Measurements from ENCODE around the gene CCDC177.
"Not testable (repeated sequence)": the region's sequence is repeated elsewhere in the genome, so short reads cannot be mapped to it uniquely, and the experiment has no call there.

The CCDC177 gene

DNA sequence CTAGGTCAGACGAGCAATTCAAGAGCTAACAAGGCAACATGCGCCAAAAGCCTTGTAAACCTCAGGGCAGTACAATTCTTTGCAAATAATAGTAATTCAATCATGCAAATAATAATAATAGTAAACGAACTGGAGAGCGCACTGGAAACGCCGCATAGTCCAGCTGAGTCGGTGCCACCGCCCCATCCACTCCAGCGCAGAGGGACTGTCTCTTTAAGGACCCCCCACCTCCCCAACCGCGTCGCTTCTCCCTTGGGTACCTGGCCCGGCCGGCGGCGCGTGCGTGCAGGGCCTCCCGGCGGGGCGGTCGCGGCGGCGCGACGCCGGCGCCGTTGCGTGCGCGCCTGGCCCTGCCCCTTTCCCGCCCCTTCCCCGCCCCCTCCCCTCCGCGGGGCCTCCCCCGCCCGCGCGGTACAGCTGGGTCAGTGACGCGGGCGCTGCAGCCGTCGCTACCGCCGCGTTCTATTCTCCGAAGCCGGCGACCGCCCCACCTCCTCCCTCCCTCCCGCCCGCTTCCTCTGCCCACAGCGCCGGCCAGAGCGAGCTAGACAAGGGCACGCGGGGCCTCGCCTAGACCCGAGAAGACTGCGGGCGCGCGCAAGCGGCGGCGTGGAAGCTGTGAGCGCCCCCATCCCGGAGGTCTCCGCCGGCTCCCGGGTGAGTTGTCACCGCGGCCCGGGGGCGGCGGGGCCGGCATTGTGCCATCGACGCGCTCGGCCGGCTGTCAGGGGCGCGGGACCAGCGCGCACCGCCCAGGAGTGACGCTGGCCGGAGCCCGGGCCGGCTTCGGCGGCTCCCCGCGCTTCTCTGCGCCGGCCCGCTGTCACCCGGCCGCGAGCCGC, 36.7 kb upstream of the CCDC177 start, which contains the start of gene SUSD6:
Gene SUSD6, plus strand, starts transcription at position 425 of the 842 bp plus-strand sequence. CDS start 46,997 bp downstream, outside the sequence.
- H3K36me3 Mint-ChIP-seq (ENCODE audit: low read depth): peaks cover 12% of the 10 kb centered on the region
- no peaks in the 10 kb centered on the region for H3K9me3 Mint-ChIP-seq
- peak within 1 kb of the TSS; percentile 96 for H3K4me3 Mint-ChIP-seq
- peak; percentile 86 for DNase-seq (ENCODE audit: low spot score)
- H3K27me3 Mint-ChIP-seq (ENCODE audit: low read depth): no peaks in the 10 kb centered on the region
- peaks cover 44% of the 10 kb centered on the region for H3K4me1 Mint-ChIP-seq (ENCODE audit: low read depth)
- peak within 1 kb of the TSS; percentile 98 for H3K27ac Mint-ChIP-seq

DNA sequence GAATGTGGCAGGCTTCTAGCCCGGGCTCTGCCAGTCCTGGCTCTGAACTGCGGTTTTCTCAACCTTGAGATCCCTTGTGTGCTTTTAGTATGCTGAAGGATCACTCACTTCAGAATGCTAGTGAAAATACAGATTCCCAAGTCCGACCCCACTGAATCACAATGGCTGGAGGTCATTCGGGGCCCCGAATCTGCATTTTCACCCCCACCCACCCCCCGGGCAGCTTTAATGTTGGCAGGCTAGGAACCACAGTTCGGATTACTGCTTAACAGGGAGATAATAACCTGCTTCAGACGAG, 36.2 kb upstream of the CCDC177 start:
- Mint-ChIP-seq H3K27me3 (ENCODE audit: low read depth) (no peaks in the 10 kb centered on the region), H3K4me1 (ENCODE audit: low read depth) (peaks cover 39% of the 10 kb centered on the region), H3K27ac (peak overlapping the region; percentile 93), H3K4me3 (peak overlapping the region; percentile 92), H3K9me3 (no peaks in the 10 kb centered on the region), H3K36me3 (ENCODE audit: low read depth) (peaks cover 9% of the 10 kb centered on the region)
- no peak for DNase-seq (ENCODE audit: low spot score)

GRCh38 chr14:69610020-69610873, 35.6 kb upstream of the CCDC177 start:
- H3K27ac Mint-ChIP-seq: peak overlapping the region; percentile 93
- H3K4me3 Mint-ChIP-seq: peak overlapping the region; percentile 92
- no peaks in the 10 kb centered on the region for H3K27me3 Mint-ChIP-seq (ENCODE audit: low read depth)
- peaks cover 33% of the 10 kb centered on the region for H3K4me1 Mint-ChIP-seq (ENCODE audit: low read depth)
- H3K36me3 Mint-ChIP-seq (ENCODE audit: low read depth): peaks cover 4% of the 10 kb centered on the region
- no peak for DNase-seq (ENCODE audit: low spot score)
- no peaks in the 10 kb centered on the region for H3K9me3 Mint-ChIP-seq

DNA sequence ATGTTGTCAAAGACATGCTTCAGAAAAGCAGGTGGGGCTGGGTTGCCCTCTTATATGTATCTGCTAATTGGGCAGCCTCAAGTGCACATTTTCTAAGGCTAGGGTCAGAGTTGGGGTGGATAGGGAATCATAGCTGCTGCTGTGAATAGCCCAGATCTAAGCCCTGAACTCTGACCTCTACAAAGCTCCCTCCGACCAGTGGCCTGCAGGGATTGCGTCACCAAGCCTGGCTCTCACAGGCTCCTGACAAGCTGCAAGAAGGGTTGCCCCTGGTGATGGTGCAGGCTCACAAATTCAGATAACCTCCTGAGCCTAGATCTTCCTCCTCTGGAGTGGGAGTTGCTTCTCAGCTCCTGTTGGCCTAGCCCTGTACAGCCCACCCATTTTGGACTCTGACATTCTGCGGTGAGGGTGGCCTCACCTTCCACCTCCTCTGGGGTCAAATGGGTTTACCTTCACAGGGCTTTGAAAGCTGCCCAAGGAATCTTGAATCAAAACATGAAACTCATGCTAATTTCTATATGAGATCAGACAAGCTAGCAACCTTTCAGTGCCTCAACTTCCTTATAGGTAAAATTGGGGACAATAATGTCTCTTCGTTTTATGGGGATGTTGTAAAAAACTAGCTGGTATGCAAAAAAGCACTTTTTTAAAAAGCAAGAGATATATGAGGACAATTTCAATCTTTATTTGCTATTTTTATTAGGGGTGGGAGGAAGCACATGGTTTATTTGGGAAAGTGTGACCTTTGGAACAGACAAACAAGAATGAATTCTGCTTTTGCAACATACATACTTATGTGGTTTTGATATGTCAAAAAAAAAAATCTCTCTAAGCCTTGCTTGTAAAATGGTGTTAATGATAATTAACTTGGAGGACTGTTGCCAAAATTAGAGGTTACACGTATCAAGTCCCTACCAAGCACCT, 31.9 kb upstream of the CCDC177 start:
- H3K27ac Mint-ChIP-seq: no peak overlapping the region
- no peaks in the 10 kb centered on the region for H3K9me3 Mint-ChIP-seq

GRCh38 chr14:69605738-69606137, 31.1 kb upstream of the CCDC177 start:
- Mint-ChIP-seq H3K27ac (no peak overlapping the region), H3K4me1 (ENCODE audit: low read depth) (peaks cover 15% of the 10 kb centered on the region), H3K9me3 (no peaks in the 10 kb centered on the region), H3K36me3 (ENCODE audit: low read depth) (no peaks in the 10 kb centered on the region), H3K4me3 (no peak overlapping the region), H3K27me3 (ENCODE audit: low read depth) (no peaks in the 10 kb centered on the region)
- DNase-seq (ENCODE audit: low spot score): no peak

More for the DNA sequence above, 31.9 kb upstream of the CCDC177 start:
- Mint-ChIP-seq H3K4me1 (ENCODE audit: low read depth) (peaks cover 17% of the 10 kb centered on the region), H3K36me3 (ENCODE audit: low read depth) (no peaks in the 10 kb centered on the region), H3K27me3 (ENCODE audit: low read depth) (no peaks in the 10 kb centered on the region), H3K4me3 (no peak overlapping the region)
- DNase-seq (ENCODE audit: low spot score): no peak

DNA sequence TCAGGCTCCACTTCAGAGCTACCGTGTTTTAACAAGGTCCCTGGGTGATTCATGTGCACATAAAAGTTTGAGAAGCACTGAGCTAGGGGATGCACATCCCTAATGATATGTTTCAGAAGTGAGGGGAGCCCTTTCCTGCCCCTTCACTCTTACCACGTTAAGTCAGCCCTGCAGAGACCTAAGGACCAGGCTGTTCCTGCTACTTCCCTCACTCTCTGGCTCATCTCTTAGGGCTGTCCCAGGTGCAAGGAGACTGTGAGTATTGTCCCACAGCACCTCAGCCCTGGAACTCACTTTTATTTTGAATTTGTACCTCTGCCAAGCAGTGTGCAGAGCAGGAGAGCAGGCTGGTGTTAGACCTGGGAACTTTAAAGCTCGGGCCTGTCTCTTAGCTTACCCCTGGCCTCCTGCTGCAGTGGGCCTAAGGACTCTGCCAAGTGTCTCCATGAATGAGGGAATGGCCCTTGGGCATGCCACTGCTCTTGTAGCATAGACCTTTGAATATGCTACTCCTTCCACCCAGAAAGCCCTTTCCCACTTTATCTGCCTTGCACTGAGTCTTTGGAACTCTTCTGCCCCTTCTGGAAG, 25.7 kb upstream of the CCDC177 start:
- no peaks in the 10 kb centered on the region for H3K9me3 Mint-ChIP-seq
- H3K27ac Mint-ChIP-seq: no peak overlapping the region
- H3K27me3 Mint-ChIP-seq (ENCODE audit: low read depth): no peaks in the 10 kb centered on the region
- no peak for DNase-seq (ENCODE audit: low spot score)
- no peak overlapping the region for H3K4me3 Mint-ChIP-seq
- H3K36me3 Mint-ChIP-seq (ENCODE audit: low read depth): no peaks in the 10 kb centered on the region
- peaks cover 1% of the 10 kb centered on the region for H3K4me1 Mint-ChIP-seq (ENCODE audit: low read depth)

GRCh38 chr14:69599431-69599830, 24.8 kb upstream of the CCDC177 start:
- not testable (repeated sequence) for H3K4me3 Mint-ChIP-seq; H3K36me3 Mint-ChIP-seq (ENCODE audit: low read depth); H3K9me3 Mint-ChIP-seq; H3K4me1 Mint-ChIP-seq (ENCODE audit: low read depth); H3K27ac Mint-ChIP-seq; H3K27me3 Mint-ChIP-seq (ENCODE audit: low read depth); DNase-seq (ENCODE audit: low spot score)

DNA sequence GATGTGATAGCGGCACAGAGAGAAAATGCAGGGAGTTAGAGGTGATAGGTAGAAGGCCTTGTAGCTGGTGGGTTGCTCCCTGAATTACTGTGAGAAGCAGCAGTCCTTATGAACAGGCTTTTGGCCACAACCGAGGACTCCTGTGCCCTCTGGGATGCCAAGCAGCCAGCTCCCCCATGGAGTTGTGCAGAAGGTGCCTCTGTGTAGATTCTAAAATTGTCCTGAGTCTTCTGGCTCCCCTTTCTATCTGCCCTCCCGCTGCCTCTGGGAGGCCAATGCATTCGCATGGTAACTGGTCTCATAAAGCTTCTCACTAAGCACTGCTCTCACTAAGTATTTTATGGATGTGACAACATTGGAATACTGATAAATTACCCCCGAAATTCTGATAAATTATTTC, 20.7 kb upstream of the CCDC177 start:
- H3K36me3 Mint-ChIP-seq (ENCODE audit: low read depth): no peaks in the 10 kb centered on the region
- no peaks in the 10 kb centered on the region for H3K4me1 Mint-ChIP-seq (ENCODE audit: low read depth)

GRCh38 chr14:69594846-69595245, 20.2 kb upstream of the CCDC177 start:
- Mint-ChIP-seq H3K9me3 (no peaks in the 10 kb centered on the region), H3K4me1 (ENCODE audit: low read depth) (no peaks in the 10 kb centered on the region), H3K4me3 (no peak overlapping the region), H3K27me3 (ENCODE audit: low read depth) (peaks cover 3% of the 10 kb centered on the region), H3K27ac (no peak overlapping the region), H3K36me3 (ENCODE audit: low read depth) (no peaks in the 10 kb centered on the region)
- no peak for DNase-seq (ENCODE audit: low spot score)

More for the DNA sequence above, 20.7 kb upstream of the CCDC177 start:
- no peak overlapping the region for H3K4me3 Mint-ChIP-seq
- H3K9me3 Mint-ChIP-seq: no peaks in the 10 kb centered on the region
- H3K27me3 Mint-ChIP-seq (ENCODE audit: low read depth): peaks cover 3% of the 10 kb centered on the region
- no peak overlapping the region for H3K27ac Mint-ChIP-seq
- DNase-seq (ENCODE audit: low spot score): no peak

- Mint-ChIP-seq H3K9me3 (no peaks in the 10 kb centered on the region), H3K27ac (no peak overlapping the region), H3K36me3 (ENCODE audit: low read depth) (no peaks in the 10 kb centered on the region), H3K27me3 (ENCODE audit: low read depth) (peaks cover 3% of the 10 kb centered on the region), H3K4me3 (no peak overlapping the region), H3K4me1 (ENCODE audit: low read depth) (peaks cover 3% of the 10 kb centered on the region)
- no peak for DNase-seq (ENCODE audit: low spot score)
Observed at GRCh38 chr14:69593018-69593677, 18.5 kb upstream of the CCDC177 start.

GRCh38 chr14:69591317-69591716, 16.6 kb upstream of the CCDC177 start:
- H3K27me3 Mint-ChIP-seq (ENCODE audit: low read depth): peaks cover 3% of the 10 kb centered on the region

DNA sequence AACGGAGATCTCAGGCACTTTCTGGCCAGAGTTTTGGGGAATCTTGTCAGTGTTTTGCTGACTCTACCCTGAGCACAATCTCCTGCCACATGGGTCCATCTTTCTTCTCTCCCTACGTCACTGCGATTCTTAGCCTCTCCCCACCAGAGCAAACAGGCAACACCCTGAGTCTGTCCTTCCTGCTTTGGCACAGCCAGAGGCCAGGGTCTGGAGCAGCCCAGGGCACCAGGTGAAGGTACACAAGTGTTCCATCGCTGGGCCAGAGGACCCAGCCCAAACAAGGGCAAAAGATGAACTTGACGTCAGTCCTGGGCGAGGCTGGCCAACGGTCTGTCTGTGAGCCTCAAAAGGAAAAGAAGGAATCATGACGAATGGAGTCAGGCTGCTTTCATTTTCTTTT, 12.7 kb upstream of the CCDC177 start:
- DNase-seq (ENCODE audit: low spot score): no peak
- Mint-ChIP-seq H3K9me3 (no peaks in the 10 kb centered on the region), H3K27ac (no peak overlapping the region), H3K4me1 (ENCODE audit: low read depth) (peaks cover 7% of the 10 kb centered on the region), H3K27me3 (ENCODE audit: low read depth) (peaks cover 5% of the 10 kb centered on the region), H3K4me3 (no peak overlapping the region), H3K36me3 (ENCODE audit: low read depth) (no peaks in the 10 kb centered on the region)

More at GRCh38 chr14:69591317-69591716, 16.6 kb upstream of the CCDC177 start:
- no peak for DNase-seq (ENCODE audit: low spot score)
- Mint-ChIP-seq H3K4me1 (ENCODE audit: low read depth) (peaks cover 3% of the 10 kb centered on the region), H3K36me3 (ENCODE audit: low read depth) (no peaks in the 10 kb centered on the region), H3K4me3 (no peak overlapping the region), H3K27ac (no peak overlapping the region), H3K9me3 (no peaks in the 10 kb centered on the region)

DNA sequence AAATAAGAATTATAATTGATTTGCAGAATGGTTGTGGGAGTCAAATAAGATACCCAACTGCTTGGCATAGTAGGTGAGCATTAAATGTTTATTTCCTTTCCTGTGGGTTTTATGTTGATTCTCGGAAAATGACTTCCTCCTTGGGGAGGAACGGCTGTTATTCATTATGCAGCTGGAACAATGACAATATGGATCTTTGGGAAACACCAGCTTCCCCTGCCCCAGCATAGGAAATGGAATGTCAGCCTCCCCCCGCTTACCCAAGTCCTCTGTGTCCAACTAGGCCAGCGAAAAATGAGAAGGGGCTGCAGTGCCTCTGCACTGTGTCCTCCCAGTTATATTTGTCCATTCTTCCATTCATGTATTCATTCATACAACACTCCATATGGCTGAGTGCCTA, 11.7 kb upstream of the CCDC177 start:
- no peak overlapping the region for H3K4me3 Mint-ChIP-seq

More for the DNA sequence above, 11.7 kb upstream of the CCDC177 start:
- H3K36me3 Mint-ChIP-seq (ENCODE audit: low read depth): no peaks in the 10 kb centered on the region
- peaks cover 7% of the 10 kb centered on the region for H3K4me1 Mint-ChIP-seq (ENCODE audit: low read depth)
- peaks cover 4% of the 10 kb centered on the region for H3K27me3 Mint-ChIP-seq (ENCODE audit: low read depth)
- DNase-seq (ENCODE audit: low spot score): no peak
- no peaks in the 10 kb centered on the region for H3K9me3 Mint-ChIP-seq
- no peak overlapping the region for H3K27ac Mint-ChIP-seq
